Measurements from ENCODE around the gene CDON.
"Not testable (repeated sequence)": the region's sequence is repeated elsewhere in the genome, so short reads cannot be mapped to it uniquely, and the experiment has no call there.

The CDON gene

DNA sequence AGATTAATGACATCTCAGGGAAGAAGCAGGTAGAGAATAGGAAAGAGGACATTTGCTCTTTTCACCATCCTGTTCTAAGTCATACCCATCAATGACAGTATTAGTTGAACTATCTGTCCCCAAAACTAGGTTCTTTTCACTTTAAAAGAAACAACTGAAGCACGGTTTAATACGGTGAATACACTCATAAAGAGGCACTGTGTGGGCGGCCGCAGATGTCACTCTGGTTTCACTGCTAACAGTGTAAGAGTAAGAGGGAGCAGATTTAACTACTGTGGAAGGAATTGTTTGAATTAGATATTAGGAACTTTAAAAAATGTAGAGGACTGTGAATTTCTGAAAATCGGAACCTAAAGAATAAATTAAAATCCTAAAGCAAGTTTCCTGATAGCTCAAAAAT is 67.4 kb downstream of the CDON start:
- no peak for DNase-seq (ENCODE audit: low read depth)

DNA sequence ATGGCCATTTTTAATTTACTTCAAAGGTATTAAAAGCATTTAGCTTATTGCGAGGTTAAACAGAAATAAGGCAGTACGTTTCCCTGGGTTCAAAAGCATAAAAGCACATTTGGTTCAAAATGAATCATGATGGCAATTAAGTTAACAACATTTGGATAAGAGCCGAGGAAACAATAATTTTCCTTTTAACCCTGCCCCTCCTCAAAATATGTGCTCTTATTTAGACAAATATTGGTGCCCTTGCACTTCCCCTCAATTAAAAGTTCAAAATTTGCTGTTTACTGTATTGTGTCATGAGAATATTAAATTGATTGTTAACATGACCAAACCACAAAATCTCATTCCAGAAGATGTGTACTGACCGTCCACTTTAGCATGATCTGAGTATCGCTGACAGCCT is 68.2 kb downstream of the CDON start:
- DNase-seq (ENCODE audit: low read depth), result no peak

DNA sequence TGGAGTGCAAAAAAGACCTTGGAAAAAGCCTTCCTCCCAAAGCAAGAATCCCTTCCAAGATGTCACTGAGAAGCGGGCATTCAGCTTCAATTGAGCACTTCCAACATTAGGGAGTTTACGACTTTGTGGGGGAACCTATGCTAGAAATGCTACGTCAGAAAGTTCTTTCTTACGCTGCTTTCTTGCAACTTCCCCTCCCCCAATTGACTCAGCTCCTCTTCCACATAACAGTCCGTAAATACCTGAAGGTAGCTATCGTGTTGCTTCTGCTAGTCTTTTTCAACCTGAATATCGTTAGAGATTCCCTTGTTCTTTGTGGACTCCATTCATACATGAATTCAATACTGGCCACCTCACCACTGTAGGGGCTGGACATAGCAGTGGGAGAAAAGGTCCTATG is 69.8 kb downstream of the CDON start:
- no peak for DNase-seq (ENCODE audit: low read depth)

DNA sequence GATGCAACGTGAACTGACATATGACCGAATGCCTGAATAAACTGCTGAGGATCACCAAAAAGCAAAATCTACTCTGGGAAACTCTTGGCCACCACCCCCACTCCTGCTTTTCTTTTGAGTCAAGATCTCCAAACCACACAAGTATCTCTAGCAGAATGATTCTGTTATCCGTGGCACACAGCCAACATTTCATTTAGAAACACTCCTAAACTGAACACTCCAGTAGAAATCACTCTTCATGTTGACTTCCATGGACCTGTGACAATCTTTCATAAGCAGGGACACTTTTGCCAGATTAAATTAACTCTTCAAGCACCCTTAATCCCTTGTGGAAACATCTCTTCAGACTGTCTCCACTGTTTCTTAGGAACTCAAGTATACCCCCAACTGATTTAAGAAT is 72.4 kb downstream of the CDON start:
- peak; percentile 9 for DNase-seq (ENCODE audit: low read depth)

DNA sequence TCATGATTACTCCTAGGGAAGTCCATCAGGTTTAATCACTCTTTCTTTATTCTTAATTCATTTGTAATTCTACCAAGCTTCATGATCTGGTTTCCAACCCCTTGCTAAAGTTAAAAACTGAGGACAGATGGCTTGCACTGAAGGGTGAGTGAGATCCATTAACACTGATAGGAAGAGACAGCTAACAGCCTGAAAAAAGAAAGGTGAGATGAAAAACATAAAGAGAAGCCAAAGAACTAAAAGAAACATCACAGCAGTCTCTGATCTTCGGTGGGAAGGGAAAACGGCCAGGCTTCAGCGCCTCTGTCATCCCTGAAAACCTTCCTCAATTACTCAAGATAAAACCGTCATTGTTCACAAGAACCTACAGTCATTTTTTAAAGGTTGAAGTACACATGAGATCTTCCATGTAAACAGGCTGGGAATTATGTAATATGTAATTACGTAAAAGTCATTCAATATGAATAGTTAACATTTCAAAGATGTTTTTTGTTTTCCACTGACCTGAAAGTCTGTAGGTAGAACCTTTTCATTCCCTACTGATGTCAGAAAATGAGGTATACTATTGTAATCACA is 75.5 kb downstream of the CDON start:
- no peak for DNase-seq (ENCODE audit: low read depth)

DNA sequence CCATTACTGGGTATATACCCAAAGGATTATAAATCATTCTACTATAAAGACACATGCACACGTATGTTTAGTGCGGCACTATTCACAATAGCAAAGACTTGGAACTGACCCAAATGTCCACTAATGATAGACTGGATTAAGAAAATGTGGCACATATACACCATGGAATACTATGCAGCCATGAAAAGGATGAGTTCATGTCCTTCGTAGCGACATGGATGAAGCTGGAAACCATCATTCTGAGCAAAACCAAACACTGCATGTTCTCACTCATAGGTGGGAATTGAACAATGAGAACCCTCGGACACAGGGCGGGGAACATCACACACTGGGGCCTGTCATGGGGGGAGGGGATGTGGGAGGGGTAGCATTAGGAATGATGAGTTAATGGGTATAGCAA is 76.7 kb downstream of the CDON start:
- DNase-seq (ENCODE audit: low read depth), result not testable (repeated sequence)

DNA sequence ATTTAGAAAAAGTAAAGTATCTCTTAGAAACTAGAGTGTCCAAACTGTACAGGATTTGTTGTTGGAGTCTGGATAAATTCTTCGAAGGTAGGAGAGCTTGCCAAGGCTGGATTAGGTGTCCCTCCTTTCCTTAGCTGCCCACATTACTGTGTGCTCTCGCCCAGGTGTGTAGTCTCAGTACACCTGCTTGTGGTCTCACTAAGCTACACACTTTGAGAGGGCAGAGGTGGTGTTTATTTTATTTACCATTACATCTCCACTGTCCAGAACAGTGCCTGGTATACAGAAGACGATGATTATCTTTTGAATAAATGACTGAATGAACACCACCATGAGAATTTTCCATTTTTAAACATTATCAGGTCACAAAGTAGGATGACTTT is 80.3 kb downstream of the CDON start:
- no peak for DNase-seq (ENCODE audit: low read depth)

DNA sequence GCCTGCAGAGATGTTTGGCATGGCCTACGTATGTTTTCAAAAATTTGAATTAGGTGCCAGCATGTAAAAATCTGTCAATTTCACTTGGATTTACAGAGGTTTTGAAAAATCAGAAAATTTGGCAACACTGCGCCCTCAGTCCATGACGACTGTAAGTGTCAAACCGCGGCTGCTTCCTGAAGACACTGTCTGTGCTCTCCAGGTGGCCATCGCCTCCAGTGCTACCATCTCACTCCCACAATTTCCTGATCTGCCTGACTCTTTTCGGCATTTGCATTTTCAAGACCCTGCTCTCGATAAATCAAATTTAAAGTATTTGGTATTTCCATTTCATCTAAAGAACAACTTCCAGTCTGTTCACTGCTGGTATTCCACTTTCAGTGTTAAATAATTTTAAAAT is 82.2 kb downstream of the CDON start:
- no peak for DNase-seq (ENCODE audit: low read depth)

DNA sequence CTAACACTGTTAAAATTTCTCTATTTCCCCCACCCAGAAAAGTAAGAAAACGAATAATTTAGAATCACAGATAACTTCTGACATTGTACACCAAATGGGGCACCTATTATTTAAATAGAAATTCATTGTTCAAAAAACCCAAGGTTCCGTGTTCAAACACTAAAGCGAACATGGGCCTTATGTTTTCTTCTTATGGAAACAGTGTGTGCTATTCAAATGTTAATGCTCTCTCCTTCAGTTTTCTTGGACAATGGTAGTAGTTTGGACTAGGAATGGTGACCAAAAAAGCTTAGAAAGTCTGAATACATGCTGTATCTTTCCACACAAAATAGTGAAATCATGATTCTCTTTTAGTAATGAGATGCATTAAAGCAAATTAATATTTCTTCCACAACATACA is 83.2 kb downstream of the CDON start:
- no peak for DNase-seq (ENCODE audit: low read depth)

DNA sequence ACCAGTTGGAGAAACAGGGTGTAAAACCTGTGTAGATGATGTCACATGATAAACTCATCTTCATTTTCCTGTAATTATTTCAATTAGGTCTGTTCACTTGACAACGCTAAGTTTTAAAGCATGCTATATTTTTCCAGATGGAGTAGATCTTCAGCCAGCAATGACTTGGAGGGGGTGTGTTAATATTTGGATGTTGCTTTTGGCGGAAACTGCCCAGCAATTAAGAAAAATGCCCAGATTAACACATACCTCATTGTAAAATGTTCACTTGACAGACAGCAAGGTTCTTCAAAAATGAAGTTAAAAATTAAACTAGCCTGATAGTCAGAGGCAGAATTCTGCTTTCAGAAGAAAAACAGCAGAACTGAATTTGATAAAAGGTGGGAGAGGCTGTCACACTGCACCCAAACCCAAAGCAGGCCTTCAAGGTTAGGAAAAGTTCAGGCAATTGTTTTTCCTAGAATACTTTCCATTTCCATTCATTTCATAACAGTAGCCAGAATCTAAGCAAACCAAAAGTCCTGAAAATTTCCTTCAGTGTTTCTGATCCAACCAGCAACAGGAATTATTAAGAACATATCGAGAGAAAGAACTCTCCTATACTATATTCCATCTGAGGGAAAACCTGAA is 83.8 kb downstream of the CDON start:
- no peak for DNase-seq (ENCODE audit: low read depth)

DNA sequence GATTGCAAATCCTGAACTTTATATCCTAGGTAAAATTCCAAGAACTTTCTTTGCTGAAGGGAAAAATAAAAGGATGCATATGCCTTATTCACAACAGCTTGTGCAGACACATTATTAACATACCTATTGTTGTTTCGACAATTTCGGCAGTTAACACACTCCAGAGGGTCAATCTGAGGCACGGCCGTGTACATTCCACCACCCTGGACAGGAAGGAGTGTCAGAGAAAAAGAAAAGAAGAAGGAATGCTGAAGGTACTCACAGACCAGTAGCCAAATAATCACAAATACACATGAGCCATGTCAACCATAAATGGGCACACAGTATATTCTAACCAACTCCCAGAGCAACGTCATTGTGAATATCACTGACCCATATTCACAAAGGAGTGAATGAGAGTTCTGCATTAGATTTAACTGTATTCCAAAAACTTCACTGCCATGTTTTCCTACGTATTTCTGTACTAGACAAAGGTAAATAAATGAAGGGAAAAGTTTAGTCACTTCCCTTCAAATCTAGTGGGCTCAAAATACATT is 84.4 kb downstream of the CDON start:
- DNase-seq (ENCODE audit: low read depth), result no peak

DNA sequence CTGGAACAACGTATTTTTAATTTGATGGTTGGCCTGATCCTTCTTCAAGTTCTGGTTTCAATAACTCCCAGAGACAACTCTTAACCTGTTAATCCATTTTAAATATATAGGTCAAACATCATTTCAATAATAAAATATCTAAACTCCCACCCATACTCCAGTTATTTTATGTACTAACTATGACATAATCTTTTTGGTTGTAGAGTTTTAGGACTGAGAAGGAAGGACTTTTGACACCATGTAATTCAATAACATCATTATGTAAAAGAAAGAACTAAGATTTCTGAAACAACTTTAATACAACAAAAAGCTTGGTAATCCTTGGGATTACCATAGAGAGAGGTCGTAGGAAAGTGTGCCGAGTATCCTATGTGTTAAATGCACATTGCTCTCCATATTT is 85.3 kb downstream of the CDON start:
- DNase-seq (ENCODE audit: low read depth), result no peak

DNA sequence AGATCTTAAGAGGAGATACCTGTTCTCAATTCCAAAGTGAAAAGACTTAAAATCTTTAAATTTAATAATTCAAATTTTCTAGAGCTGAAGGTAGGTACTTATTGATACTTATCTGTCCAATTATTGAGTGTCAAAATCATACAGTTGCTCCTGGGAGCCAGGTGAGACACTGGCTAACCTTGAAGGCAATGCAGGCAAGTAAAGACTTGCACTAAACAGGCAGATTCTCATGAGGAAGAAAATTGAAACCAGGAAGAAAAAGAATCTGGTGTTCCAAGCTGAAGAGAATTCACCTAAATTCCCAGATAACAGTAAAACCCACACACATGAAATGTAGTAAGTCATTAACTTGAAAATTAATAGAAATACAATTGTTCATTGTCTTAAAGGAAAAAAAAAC is 86.5 kb downstream of the CDON start:
- DNase-seq (ENCODE audit: low read depth), result no peak

DNA sequence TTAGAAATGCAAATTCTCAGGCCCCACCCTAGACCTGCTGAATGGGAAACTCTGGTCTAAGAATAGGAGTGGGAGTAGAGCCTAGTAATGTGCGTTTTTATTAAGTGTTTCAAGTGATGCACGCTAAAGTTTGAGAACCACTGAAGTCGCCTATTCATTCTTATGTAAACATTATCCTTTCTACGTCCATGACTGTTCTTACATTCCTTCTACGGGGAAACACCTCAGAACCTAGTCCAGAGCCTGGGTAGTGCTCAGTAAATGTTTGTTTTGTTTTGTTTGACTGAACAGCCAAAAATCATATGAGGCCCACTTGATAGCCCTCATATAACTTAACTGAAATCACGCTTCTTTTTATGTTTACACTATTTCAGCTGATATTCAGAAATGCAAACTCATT is 87.0 kb downstream of the CDON start:
- DNase-seq (ENCODE audit: low read depth), result no peak

DNA sequence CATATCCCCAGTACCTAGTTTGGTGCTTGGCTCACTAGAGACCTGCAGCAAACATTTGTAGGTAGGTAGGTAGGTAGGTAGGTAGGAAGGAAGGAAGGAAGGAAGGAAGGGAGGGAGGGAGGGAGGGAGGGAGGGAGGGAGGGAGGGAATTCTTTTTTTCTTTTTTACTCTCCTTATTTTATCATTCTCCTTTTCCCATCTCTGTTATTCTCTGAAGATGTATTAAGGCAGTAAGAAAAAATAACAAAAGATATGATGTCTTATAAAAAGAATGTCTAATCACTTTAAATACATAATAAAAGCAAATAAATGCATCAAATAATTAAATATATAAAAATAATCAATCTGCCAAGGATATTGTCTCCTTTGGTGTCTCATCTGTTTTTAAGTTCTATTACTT is 88.4 kb downstream of the CDON start:
- DNase-seq (ENCODE audit: low read depth), result no peak

DNA sequence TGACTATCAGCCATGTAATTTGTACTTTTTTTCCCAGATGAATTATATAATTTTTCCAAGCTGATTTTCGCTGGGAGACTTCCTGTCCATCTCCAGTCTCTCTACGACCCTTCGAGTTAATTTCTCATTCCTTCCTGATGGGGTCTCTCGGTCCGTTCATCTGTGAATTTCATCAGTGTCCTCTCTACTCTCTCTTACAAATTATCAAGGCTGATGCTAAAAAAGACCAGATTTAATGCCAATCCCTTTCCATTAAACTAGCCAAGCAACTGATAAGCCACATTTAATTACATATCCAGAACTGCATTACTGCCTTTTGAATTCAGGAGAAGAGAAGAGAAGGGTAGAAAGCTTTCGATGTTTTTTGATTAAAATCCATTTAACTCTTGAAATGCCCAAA is 91.0 kb downstream of the CDON start:
- DNase-seq (ENCODE audit: low read depth), result no peak

DNA sequence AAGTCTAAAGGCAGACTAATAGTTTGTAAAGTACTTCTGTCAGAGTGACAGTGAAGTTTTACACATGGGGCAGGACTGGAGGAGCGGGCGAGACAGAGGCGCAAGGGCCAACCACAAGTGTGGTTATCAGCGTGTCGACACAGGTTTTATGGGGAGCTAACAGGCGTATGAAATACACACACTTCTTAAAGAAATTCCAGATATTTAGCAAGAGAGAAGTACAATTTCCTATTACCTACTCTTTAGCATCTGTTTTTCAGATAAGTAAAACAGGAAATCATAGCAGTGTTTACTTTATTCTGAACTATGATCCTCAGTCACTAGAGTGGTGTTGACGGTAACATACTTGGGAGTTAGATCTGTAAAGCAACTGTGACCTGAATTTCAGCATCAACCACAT is 94.3 kb downstream of the CDON start:
- no peak for DNase-seq (ENCODE audit: low read depth)

DNA sequence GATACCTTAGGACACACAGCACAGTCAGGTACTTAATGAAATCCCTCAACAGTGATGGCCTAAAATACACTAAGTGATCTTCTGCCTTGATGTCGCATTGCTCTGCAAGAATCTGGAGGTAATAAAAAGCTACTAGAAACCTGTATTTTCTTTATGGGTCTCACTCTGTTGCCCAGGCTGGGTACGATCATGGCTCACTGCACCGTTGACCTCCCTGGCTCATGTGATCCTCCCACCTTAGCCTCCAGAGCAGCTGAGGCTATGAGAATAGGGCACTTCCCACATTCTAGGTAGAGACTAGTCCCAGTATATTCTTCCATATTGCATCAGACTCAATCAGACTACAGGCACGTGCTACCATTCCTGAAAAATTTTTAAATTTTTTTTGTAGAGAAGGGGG is 95.2 kb downstream of the CDON start:
- no peak for DNase-seq (ENCODE audit: low read depth)

DNA sequence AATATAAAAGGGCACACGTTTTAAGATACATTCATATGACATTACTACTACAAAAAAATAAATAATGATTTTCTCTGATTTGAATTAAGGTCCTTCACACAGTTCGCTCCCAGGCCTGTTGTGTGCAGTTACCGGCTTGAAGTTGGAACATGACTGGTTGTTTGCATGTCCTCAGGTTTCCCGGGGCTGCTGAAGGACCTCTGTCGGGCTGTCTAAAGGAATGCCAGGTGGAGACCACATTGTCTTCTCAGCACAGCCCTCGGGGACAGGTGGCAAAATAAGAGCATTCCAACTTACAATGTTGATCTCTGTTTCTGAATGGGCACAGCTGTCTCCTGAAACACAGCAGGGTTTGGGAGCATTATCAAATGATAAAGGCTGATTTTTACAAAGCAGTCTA is 101.9 kb downstream of the CDON start:
- no peak for DNase-seq (ENCODE audit: low read depth)

DNA sequence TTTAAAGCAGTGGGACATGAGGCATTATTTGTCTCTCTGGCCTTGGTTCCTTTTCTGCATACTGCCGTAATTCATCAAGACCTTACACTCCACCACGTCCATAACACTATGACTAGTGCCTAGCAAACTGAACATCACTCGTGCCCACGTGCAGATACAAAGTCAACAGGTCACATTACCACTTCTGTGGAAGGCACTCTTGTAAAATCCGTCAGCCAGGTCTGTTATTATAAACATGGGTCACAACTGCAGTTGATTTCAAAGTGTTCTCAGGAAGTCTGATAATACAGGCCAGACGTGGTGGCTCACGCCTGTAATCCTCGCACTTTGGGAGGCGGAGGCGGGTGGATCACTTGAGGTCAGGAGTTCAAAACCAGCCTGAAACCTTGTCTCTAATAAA is 102.7 kb downstream of the CDON start:
- no peak for DNase-seq (ENCODE audit: low read depth)

DNA sequence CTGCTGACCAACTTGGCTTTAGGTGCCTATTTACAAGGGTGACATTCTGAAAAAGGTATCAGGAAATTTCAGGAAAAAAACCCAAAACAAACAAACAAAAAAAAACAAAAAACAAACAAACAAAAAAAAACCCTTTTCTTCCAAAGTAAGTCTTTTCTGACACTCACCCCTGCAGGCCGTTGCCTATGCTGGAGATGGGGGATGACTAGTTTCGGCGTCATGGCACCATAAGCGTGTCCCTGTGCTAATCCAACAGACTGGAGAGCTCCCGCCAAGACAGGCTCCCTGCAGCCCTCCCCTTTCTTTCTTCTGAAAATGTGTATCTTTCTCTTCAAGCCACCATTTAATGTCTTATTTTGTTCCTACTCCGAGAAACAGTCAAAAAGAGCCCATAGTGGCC is 103.2 kb downstream of the CDON start:
- no peak for DNase-seq (ENCODE audit: low read depth)

DNA sequence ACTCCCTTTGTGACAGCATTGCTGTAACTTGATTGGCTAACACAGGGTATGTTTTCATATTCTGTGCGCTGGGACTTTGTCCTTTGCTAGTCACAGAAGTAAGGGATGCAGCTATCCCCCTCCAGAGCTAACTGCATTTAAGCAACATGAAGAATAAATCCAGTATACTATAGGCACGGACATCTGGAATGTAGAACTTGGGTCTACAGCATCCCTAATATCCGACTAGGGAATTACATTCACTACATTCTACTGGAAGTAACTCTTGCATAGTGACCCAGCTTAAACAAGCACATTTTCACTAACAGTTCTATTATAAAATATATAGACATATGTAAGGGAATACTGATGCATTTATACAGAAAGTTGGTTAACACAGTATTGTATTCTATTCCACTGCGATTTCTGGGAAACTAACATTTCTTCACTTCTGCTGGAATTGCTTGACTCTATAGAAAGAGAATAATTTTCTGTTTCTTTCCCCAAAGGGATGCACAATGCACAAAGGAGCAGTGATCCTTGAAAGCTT is 103.7 kb downstream of the CDON start:
- no peak for DNase-seq (ENCODE audit: low read depth)

DNA sequence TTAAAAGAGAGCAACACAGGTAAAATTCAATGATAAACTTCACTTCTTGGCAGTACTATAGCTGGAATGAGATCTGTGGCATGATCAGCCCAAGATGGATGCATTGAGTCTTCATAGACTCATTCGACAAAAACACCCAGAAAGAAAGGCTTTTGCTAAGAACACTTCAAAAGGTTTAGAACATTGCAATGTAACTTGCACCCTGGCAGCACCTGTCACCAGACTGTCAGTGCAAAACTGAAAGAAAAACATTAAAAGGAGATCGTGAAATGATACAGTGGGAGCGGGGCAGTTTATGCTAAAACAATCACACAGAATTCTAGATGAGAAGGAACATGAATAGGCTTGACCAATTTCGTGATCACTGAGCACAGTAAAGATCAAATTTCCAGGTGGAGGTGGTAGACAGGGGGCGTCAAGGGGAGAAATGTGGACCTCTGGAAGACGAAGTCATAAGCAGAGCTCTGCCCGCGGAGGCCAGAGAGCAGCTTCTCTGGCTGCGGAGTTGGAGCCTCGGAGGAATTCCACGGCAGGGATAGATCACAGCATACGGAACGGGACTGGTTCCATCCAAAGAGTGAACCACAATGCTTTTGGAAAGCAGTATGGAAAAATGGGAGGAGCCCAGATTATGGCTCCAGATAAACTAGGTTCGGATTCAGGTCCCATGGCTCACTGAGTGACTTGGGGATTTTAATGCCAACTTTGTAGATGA is 104.9 kb downstream of the CDON start:
- no peak for DNase-seq (ENCODE audit: low read depth)

Measured in GM04504 (cell line).